NCI-H1048 (cell line): Measurements from ENCODE around the gene PIWIL4.
"Not testable (repeated sequence)": the region's sequence is repeated elsewhere in the genome, so short reads cannot be mapped to it uniquely, and the experiment has no call there.

ENCODE experiments used
- DNase-seq: peaks from one replicate; lab custom pipeline; 2025; lab: John Stamatoyannopoulos, UW

Gene PIWIL4

GRCh38 chr11:94549146-94549545 lies 18.0 kb upstream of the PIWIL4 start:
- DNase-seq, result no peak

- no peak for DNase-seq
Measured at GRCh38 chr11:94550513-94550912, 16.7 kb upstream of the PIWIL4 start.

GRCh38 chr11:94553938-94554337 lies 13.2 kb upstream of the PIWIL4 start:
- no peak for DNase-seq

DNA sequence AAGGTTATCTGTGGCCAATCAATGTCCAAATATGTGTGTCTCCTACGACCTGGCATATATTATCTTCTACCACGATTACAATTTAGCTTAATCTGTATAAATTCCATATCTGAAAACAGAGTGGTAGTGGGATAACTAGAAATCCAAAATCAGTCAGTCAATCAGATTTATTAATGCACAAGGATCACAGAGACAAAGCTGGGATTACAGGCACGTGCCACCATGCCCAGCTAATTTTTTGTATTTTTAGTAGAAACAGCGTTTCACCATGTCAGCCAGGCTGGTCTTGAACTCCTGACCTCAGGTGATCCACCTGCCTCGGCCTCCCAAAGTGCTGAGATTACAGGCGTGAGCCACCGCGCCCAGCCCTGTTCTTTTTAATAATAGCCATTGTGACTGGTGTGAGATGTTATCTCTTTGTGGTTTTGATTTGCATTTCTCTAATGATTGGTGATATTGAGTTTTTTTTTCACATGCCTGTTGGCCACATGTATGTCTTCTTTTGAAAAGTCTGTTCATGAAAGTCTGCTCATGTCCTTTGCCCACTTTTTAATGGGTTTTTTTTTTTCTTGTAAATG lies 11.3 kb upstream of the PIWIL4 start:
- not testable (repeated sequence) for DNase-seq

DNA sequence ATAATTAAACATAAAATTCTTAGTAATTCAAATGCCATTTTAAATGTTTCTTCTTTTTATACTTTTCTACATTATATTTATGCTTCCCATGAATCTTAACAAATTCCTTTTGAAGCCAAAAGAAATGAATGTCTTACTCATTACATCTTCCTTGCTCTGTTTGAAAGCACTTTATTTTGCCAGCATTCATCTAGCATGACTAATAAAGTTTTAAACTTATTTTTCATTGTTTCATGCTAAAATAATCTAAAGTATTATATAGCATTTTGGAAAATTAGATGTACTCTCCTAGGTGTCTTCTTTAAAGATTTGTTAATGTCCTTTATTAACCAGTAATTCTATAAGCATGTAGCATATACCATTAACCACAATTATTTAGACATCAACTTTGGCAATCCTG lies 9.7 kb upstream of the PIWIL4 start:
- no peak for DNase-seq

DNA sequence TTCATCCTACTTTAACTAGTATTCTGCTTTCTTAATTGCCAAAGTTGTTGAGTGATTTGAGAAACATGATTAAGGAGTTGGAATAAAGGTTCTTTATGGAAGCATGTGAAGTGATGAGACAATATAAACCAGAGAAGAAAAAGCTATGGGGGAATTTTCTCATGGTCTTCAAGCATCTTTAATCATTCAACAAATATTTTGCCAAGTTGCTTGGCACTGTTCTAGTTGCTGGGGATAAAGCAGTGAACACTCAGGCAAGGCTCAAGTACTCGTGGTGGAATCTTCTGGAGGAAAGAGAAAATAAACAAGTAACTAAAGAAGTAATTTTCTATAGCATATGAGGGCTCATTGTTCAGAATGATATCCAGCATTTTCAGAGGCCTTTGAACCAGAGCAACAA lies 9.2 kb upstream of the PIWIL4 start:
- no peak for DNase-seq

DNA sequence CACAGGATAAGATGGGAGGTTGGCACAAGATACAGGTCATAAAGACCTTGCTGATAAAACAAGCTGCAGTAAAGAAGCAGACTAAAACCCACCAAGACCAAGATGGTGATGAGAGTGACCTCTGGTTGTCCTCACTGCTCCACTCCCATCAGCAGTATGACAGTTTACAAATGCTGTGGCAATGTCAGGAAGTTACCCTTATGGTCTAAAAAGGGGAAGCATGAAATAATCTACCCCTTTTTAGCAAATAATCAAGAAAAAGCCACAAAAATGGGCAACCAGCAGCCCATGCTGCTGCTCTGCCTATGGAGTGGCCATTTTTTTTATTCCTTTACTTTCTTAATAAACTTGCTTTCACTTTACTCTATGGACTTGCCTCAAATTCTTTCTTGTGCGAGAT lies 8.7 kb upstream of the PIWIL4 start:
- no peak for DNase-seq

- DNase-seq, result no peak
Measured at GRCh38 chr11:94558932-94559331, 8.2 kb upstream of the PIWIL4 start.

- no peak for DNase-seq
Measured at GRCh38 chr11:94559361-94559760, 7.8 kb upstream of the PIWIL4 start.

DNA sequence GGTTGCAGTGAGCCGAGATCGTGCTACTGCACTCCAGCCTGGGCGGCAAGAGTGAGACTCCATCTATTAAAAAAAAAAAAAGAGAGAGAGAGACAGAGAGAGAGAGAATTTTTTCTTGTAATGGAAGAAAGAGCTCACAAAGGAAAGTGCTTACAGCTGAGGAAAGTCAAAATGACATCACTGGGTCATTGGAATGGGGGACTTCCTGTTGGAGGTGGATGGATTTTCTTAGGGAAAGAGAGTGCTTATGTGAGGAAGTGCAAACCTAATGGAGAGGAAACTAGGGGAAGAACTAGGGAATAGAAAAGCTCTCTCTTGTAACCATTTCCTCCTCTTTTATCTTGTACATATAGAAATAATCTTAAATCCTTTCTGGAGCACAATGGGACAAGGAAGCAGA lies 6.3 kb upstream of the PIWIL4 start:
- no peak for DNase-seq

DNA sequence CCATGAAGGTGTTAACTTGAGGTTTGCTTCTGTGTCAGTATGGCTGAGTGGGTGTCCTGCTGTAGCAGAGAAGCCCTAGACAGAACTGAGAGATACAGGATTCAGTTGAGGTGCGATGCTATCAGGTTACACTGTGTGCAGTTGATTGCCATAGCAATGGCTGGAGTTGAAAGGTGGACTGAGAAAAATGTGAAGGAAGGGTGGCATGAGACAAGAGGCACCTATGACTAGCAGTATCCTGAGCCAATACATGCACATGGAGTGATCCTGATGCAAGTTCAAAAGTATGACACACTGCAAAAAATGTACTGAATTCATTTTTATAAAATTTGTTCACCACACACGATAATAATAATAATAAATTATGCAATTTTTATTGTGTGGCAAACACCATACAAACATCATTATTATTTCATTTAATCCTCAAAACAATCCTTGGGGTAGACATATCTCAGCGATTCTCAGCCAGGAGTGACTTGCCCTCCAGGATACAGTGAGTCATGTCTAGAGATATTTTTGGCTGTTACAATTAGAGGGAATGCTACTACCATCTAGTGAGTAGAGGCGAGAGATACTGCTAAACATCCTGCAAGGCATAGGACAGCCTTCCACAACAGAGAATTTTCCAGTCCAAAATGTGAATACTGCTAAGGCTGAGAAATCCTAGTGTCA lies 3.9 kb upstream of the PIWIL4 start:
- DNase-seq, result no peak

GRCh38 chr11:94563848-94564467 lies 3.2 kb upstream of the PIWIL4 start:
- no peak for DNase-seq

- DNase-seq, result no peak
Measured at GRCh38 chr11:94568200-94568599, 1.0 kb downstream of the PIWIL4 start.

DNA sequence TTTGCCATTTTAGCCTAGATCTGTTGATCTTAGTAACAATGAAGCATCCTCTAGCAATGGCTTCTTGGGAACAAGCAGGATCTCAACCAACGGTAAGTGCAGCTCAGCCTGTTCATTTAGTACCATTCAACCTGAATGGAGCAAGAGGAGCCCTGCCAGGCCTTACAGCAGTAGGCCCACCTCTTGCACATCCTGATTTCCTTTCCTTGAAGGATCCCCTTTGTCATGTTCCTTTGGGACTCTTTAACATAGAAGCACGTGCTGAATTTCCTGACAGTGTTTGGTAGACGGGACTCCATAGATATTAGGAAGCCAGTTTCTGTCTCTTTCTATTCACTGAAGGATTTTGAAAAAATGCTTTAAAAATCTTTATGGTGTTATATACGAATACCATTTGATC lies 1.5 kb downstream of the PIWIL4 start:
- no peak for DNase-seq

DNA sequence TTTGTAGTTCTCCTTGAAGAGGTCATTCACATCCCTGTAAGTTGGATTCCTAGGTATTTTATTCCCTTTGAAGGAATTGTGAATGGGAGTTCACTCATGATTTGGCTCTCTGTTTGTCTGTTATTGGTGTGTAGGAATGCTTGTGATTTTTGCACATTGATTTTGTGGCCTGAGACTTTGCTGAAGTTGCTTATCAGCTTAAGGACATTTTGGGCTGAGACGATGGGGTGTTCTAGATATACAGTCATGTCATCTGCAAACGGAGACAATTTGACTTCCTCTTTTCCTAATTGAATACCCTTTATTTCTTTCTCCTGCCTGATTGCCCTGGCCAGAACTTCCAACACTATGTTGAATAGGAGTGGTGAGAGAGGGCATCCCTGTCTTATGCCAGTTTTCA lies 5.8 kb downstream of the PIWIL4 start:
- not testable (repeated sequence) for DNase-seq

DNA sequence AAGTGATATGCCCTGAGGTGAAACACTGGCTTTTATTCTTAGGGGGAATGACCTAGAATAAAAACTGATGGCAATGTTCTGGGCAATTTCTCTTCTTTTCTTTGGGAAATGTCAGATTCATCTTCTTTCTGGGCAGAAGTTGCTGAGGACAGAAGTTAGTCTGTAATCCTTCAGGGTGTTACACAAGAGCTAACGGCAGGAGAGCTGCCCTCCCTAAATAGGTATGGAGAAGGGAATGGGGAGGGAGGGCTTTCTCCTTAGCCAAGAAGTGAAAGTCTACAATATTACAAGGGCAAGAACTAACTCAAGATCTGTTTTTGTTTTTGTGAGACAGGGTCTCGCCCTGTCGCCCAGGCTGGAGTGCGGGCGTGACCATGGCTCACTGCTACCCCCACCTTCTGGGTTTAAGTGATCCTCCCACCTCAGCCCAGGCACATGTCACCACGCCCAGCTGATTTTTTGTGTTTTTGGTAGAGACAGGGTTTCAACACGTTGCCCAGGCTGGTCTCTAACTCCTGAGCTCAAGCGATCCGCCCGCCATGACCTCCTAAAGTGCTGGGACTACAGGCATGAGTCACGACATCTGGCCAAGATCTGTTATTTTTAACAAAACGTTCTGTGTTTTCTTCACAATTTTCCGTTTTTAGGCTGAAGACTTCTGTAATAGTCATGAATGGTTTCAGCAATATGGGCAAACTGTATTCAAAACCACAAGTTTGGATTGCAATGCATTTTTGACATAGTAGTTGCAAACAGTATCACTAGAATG lies 7.2 kb downstream of the PIWIL4 start:
- no peak for DNase-seq

DNA sequence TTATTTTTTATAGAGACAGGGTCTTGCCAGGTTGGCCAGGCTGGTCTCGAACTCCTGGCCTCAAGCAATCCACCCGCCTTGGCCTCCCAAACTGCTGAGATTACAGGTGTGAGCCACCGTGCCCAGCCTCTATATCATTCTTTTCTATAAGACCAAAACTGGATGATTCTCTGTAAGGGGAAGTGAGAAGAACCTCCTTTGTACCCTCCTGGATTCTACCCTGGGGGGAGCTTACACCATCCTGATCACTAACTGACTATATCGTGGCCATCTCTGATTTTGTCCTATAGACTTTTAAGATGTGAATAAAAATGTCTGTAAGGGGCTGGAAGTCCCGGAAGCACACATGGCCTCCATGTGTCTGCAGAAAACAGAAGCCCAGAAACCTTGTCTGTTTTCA lies 9.1 kb downstream of the PIWIL4 start:
- no peak for DNase-seq

DNA sequence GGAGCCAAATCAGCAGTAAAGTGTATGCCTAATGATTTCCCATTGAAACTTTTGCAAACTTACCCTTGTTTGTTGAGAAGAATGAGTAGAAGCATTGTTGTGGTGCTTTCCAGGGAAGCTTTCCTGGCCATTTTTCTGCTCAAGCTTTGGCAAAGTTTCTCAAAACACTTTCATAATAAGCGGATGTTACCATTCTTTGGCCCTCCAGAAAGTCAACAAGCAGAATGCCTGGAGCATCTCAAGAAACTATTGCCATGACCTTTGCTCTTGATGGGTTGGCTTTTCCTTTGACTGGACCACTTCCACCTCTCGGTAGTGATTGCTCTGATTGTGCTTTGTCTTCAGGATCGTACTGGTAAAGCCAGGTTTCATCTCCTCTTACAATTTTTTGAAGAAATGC lies 10.7 kb downstream of the PIWIL4 start:
- DNase-seq, result no peak

DNA sequence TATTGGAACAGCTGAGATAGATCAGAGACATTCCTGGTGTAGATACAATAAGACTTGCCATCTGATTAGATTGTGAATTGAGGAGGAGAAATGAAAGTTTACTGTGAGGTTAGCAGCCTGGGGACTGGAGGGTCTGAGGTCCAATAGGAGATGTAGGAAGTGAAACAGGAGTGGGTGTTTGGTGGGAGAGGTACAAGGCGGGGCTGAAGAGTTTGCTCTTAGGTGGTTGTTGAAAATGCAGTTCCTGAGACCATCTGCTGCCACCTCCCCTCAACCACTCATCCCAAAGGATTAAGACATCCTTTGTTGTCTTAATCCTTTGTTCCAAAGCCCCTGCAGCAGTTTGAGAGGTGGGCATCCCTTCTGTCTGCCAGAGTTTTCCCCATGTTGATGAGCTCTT lies 14.8 kb downstream of the PIWIL4 start:
- DNase-seq, result no peak

DNA sequence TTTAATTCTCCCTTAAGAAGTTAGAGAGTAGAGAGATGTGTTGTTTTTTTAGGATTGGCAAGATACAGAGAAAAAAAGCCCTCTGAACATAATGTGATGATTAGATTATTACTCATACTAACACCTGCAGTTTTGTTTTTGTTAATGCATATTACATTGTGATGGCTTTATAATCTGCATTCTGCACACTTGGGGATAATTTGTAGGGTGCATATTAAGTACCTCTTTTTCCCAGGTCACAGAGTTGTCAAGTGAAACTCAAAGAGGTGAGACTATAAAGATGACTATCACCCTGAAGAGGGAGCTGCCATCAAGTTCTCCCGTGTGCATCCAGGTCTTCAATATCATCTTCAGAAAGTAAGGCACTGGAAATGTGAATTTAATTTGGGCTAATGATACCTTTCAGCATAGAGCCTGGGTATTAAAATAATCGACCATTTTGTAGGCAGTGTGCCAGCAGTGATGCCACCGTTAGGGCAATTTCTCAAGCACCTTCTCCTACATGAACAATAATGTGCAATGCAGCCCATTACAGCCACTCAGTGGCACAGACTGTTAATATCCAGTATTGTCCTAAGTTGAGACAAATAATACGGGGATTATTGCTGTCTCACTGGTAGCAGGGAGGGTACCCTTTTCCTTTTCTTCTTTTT lies 16.2 kb downstream of the PIWIL4 start:
- no peak for DNase-seq

DNA sequence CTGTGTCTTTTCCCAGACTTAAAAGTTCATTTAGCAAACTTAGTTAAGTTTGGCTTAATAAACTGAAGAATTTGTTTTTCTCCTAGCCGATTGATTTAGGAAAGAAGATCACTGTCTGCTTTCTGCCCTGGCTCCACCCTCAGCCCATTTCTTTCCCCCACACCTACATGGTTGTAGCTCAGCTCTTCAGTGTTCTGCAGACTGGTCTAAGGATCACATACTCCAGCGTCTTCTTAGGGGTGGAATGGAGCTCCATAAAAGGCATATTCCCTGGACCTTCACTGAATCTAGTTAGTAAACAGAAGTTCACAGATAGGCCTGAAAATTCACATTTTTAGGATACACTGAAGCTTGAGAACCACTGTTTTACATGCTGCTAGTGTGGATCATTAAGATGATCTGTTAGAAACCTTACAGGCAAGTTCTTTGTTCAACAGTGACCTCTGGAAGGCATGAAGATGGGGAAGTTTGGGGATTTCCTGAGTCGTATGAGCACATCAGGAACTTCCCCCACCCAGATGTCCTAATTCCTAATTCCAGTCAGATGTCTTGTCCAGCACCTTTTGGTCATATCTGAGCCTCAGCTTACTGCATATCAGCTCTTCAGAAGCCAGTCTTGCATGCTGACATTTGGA lies 16.8 kb downstream of the PIWIL4 start:
- no peak for DNase-seq

DNA sequence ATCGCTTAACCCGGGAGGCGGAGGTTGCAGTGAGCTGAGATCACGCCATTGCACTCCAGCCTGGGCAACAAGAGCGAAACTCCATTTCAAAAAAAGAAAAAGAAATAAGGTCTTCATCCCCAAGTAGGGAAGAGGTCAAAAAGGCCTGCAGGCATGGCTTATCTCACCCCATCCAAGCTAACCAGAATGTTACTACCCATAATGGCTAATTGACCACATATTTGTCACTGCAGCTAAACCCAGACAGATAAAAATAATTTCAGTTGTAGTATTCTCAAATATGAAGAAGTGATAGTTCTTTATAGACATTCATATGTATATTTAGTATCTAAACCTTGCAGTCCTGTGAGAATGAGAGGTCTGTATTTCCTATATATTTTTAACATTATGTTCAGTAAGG lies 17.8 kb downstream of the PIWIL4 start:
- no peak for DNase-seq
